ENCODE results near the gene KBTBD6. TPM values are rescaled to one million over a fixed set of nuclear protein-coding genes. Genes with fewer than 3 reads are reported as not detected.
"Not testable (repeated sequence)": the region's sequence is repeated elsewhere in the genome, so short reads cannot be mapped to it uniquely, and the experiment has no call there.

The KBTBD6 gene
- total and polyA plus RNA-seq, 10 donors: 2.4 to 10.0 (median 5.6) TPM

DNA sequence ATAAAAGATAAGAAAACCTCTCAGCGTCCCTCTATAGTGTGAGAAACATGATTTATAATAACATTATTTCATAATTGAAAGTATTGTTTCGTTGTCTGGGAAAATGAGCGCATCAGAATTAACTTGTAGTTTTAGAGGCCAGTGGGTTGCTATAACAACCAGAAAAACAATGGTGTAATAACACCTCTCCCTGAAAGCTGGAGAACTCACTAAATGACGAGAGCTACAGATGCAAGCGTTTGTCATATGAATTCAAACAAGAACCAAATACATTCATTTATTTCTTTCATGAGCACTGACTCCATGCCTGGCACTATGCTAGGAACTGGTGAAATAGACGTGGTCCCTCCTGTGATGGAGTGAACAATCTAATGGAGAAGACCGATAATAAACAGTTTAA is 45.4 kb upstream of the KBTBD6 start:
- peaks cover 0 to 6% (median 0%) of the 10 kb centered on the region in 6 donors for H3K4me1 ChIP-seq
- intact Hi-C loops (cut with DNase I; ENCODE audit: low total_unique reads): no loop called here
- H3K4me3 ChIP-seq: peak overlapping the region in 1 of 8 donors; percentile 46
- H3K9me3 ChIP-seq: peaks cover 0 to 31% (median 29%) of the 10 kb centered on the region in 8 donors
- DNase-seq: no peak
- H3K36me3 ChIP-seq: no peaks in the 10 kb centered on the region
- peak overlapping the region in 7 of 8 donors; percentile 35 to 88 (median 72) for H3K27ac ChIP-seq
- H3K27me3 ChIP-seq (replicated peaks in 1 of 7): no peaks in the 10 kb centered on the region
- WGBS, 5 donors: 55 to 91% (median 71%) methylated on average over 7 of the region's 7 CpGs
- TF ChIP-seq POLR2A (IDR thresholded peaks at IDR 0.05): no peak
- TF ChIP-seq, protein P1, sequence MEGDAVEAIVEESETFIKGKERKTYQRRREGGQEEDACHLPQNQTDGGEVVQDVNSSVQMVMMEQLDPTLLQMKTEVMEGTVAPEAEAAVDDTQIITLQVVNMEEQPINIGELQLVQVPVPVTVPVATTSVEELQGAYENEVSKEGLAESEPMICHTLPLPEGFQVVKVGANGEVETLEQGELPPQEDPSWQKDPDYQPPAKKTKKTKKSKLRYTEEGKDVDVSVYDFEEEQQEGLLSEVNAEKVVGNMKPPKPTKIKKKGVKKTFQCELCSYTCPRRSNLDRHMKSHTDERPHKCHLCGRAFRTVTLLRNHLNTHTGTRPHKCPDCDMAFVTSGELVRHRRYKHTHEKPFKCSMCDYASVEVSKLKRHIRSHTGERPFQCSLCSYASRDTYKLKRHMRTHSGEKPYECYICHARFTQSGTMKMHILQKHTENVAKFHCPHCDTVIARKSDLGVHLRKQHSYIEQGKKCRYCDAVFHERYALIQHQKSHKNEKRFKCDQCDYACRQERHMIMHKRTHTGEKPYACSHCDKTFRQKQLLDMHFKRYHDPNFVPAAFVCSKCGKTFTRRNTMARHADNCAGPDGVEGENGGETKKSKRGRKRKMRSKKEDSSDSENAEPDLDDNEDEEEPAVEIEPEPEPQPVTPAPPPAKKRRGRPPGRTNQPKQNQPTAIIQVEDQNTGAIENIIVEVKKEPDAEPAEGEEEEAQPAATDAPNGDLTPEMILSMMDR (IDR thresholded peaks at IDR 0.05 in 8 of 11, conservative IDR thresholded peaks at IDR 0.05 in 3 of 11): no peak
- TF ChIP-seq POLR2AphosphoS5 (IDR thresholded peaks at IDR 0.05): no peak

DNA sequence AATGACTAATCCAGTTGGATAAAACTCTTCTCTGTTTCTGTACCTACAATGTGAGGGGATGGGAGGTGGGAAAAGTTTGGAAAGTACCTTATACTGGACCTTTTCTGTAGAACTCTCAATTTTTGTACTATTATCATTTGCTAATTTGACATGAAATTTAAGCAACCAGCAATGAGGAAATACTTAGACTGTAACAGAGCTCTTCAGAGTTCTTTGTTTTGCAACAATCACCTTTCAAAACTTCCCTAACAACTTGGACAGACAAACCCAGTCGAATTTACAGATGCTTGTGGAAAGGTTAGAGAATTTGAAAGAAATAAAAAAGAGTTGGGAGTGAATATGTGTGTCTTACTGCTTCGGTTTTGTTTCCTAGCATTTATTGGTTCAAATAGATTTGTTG is 45.0 kb upstream of the KBTBD6 start:
- no peak for DNase-seq
- no peak for TF ChIP-seq POLR2A (IDR thresholded peaks at IDR 0.05)
- TF ChIP-seq, protein P1 (IDR thresholded peaks at IDR 0.05 in 8 of 11, conservative IDR thresholded peaks at IDR 0.05 in 3 of 11): no peak
- TF ChIP-seq POLR2AphosphoS5 (IDR thresholded peaks at IDR 0.05): no peak
- Histone ChIP-seq H3K4me3 (peak overlapping the region in 1 of 8 donors; percentile 46), H3K36me3 (no peaks in the 10 kb centered on the region), H3K9me3 (peaks cover 0 to 31% (median 29%) of the 10 kb centered on the region in 8 donors), H3K27ac (peak overlapping the region in 7 of 8 donors; percentile 35 to 88 (median 72)), H3K27me3 (replicated peaks in 1 of 7) (no peaks in the 10 kb centered on the region), H3K4me1 (peaks cover 0 to 6% (median 0%) of the 10 kb centered on the region in 6 donors)
- 17 to 39% (median 37%) methylated on average over 2 of the region's 2 CpGs for WGBS, 5 donors
- intact Hi-C loops (cut with DNase I; ENCODE audit: low total_unique reads): no loop called here

DNA sequence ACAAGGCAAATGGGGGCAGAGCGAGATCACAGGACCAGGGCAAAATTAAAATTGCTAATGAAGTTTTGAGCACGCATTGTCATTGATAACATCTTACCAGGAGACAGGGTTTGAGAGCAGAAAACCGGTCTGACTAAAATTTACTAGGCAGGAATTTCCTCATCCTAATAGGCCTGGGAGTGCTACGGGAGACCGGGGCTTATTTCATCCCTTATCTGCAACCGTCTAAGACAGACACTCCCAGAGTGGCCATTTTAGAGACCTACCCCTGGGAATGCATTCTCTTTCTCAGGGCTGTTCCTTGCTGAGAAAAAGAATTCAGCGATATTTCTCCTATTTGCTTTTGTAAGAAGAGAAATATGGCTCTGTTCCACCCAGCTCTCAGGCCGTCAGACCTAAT is 43.0 kb upstream of the KBTBD6 start:
- WGBS, 5 donors: 94 to 96% (median 95%) methylated on average over 8 of the region's 8 CpGs
- H3K4me3 ChIP-seq; DNase-seq; H3K36me3 ChIP-seq; intact Hi-C loops (cut with DNase I; ENCODE audit: low total_unique reads); H3K4me1 ChIP-seq; H3K27ac ChIP-seq; H3K27me3 ChIP-seq (replicated peaks in 1 of 7): not testable (repeated sequence)
- H3K9me3 ChIP-seq: peaks cover 0 to 31% (median 29%) of the 10 kb centered on the region in 8 donors

DNA sequence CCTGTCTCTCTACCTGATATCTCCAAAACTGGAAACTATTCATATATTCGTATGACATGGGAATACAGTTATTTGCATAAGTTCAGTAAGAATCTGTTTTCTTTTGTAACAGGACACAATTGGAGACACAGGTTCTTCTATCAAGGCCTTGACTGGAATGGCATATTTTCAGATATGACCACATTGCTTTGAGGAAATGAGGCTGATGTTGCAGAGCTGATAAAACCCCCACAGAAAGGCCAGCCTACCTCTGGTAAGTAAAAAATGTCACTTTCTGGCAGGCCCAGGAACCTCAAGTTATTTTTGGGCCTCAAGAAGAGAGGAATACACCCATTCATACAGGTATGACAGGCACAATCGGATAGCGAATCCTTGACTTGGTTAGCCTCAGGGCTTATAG is 29.5 kb upstream of the KBTBD6 start:
- H3K27me3 ChIP-seq (replicated peaks in 1 of 7): no peaks in the 10 kb centered on the region
- peaks cover 0 to 8% (median 0%) of the 10 kb centered on the region in 6 donors for H3K36me3 ChIP-seq
- intact Hi-C loops (cut with DNase I; ENCODE audit: low total_unique reads): no loop called here
- no peak overlapping the region for H3K4me3 ChIP-seq
- TF ChIP-seq, protein P1 (IDR thresholded peaks at IDR 0.05 in 8 of 11, conservative IDR thresholded peaks at IDR 0.05 in 3 of 11): no peak
- TF ChIP-seq POLR2AphosphoS5 (IDR thresholded peaks at IDR 0.05) (no peak), POLR2A (IDR thresholded peaks at IDR 0.05) (no peak)
- H3K27ac ChIP-seq: no peak overlapping the region
- 91 to 96% (median 93%) methylated on average over 3 of the region's 3 CpGs for WGBS, 5 donors
- DNase-seq: no peak
- H3K4me1 ChIP-seq: no peaks in the 10 kb centered on the region
- H3K9me3 ChIP-seq: no peaks in the 10 kb centered on the region

DNA sequence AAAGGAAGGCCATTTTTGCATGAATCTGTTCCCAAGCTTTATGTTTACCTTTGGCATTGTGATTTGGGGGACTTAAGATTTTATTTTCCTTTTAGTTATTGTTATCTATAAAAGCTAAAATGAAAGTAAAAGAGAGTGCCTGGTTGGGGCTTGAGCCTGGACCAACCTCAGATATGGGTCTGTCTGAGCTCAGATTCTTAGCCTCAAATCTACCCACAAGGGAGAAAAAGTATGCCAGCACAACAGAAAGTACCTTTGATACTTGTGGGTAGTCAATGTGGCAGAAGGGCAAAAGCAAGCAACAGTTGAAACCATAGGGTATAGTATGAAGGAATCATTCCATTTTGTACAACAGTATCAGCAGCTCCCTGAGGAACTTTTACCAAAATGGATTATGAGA is 26.6 kb upstream of the KBTBD6 start:
- Histone ChIP-seq H3K9me3 (no peaks in the 10 kb centered on the region), H3K4me3 (no peak overlapping the region), H3K27me3 (replicated peaks in 1 of 7) (no peaks in the 10 kb centered on the region), H3K36me3 (peaks cover 0 to 8% (median 0%) of the 10 kb centered on the region in 6 donors), H3K4me1 (no peaks in the 10 kb centered on the region), H3K27ac (no peak overlapping the region)
- no peak for DNase-seq
- TF ChIP-seq POLR2A (IDR thresholded peaks at IDR 0.05) (no peak), POLR2AphosphoS5 (IDR thresholded peaks at IDR 0.05) (no peak)
- TF ChIP-seq, protein P1 (IDR thresholded peaks at IDR 0.05 in 8 of 11, conservative IDR thresholded peaks at IDR 0.05 in 3 of 11): no peak
- intact Hi-C loops (cut with DNase I; ENCODE audit: low total_unique reads): no loop called here

All from spleen (tissue), 11 donors.